Loucy (cell line): Measurements from ENCODE around the gene TBC1D3G.
"Not testable (repeated sequence)": the region's sequence is repeated elsewhere in the genome, so short reads cannot be mapped to it uniquely, and the experiment has no call there.

Experiments
- H2AFZ ChIP-seq: fragments of 200-600 bp; sonication (generic); 2 replicates; pipeline ENCODE4 v1.6.0; 2016; ENCODE audit warnings: antibody characterized with exemption, mild to moderate bottlenecking, low read length, moderate library complexity
- H3F3A ChIP-seq: fragments of 200-600 bp; 2 replicates; pipeline ENCODE4 v1.6.0; 2016; ENCODE audit warnings: antibody characterized with exemption, low read depth, mild to moderate bottlenecking
- H3K27me3 ChIP-seq: fragments of 200-600 bp; sonication (generic); 2 replicates; pipeline ENCODE4 v1.6.1; 2014; ENCODE audit warnings: low read length, mild to moderate bottlenecking; ENCODE audit not compliant: insufficient read depth, poor library complexity, severe bottlenecking
- H3K36me3 ChIP-seq: fragments of 200-600 bp; sonication (generic); 2 replicates; pipeline ENCODE4 v1.6.1; 2016; ENCODE audit warnings: low read length; ENCODE audit not compliant: insufficient read depth
- H3K4me1 ChIP-seq: fragments of 200-600 bp; sonication (generic); 2 replicates; pipeline ENCODE4 v1.5.1; 2014; ENCODE audit warnings: low read length, mild to moderate bottlenecking; ENCODE audit not compliant: insufficient read depth, poor library complexity, severe bottlenecking
- H3K4me2 ChIP-seq: fragments of 200-600 bp; sonication (generic); 2 replicates; pipeline ENCODE4 v1.6.0; 2014; ENCODE audit warnings: antibody characterized with exemption, low read length, low read depth, mild to moderate bottlenecking; ENCODE audit not compliant: poor library complexity, severe bottlenecking
- H3K4me3 ChIP-seq: fragments of 200-600 bp; sonication (generic); 2 replicates; pipeline ENCODE4 v1.5.1; 2014; ENCODE audit warnings: low read length, mild to moderate bottlenecking, mixed read lengths; ENCODE audit not compliant: poor library complexity, severe bottlenecking
- H3K79me2 ChIP-seq: fragments of 200-600 bp; sonication (generic); 2 replicates; pipeline ENCODE4 v1.6.1; 2014; ENCODE audit warnings: low read length; ENCODE audit not compliant: insufficient read depth
- H3K9ac ChIP-seq: fragments of 200-600 bp; sonication (generic); 2 replicates; pipeline ENCODE4 v1.6.0; 2014; ENCODE audit warnings: mild to moderate bottlenecking, low read depth, low read length, moderate library complexity; ENCODE audit not compliant: poor library complexity, severe bottlenecking
- H3K9me2 ChIP-seq: fragments of 200-600 bp; sonication (generic); replicated peaks from 2 replicates; pipeline ENCODE4 v1.6.1; 2016; ENCODE audit warnings: low read depth, low read length, mixed read lengths
- H3K9me3 ChIP-seq: fragments of 200-600 bp; sonication (generic); 2 replicates; pipeline ENCODE4 v1.6.1; 2014; ENCODE audit warnings: mild to moderate bottlenecking, antibody characterized with exemption, low read length, low read depth; ENCODE audit not compliant: insufficient read depth
- H4K20me1 ChIP-seq: fragments of 200-600 bp; sonication (generic); 2 replicates; pipeline ENCODE4 v1.6.0; 2014; ENCODE audit warnings: antibody characterized with exemption, low read length, mild to moderate bottlenecking; ENCODE audit not compliant: insufficient read depth, poor library complexity, severe bottlenecking

Gene TBC1D3G

GRCh38 chr17:36323584-36323983, at the start of gene TBC1D3G:
TSS of gene TBC1D3G (plus strand) at chr17:36323884. CDS start at chr17:36325412, 1,528 bp downstream.
- H3K27me3 ChIP-seq: not testable (repeated sequence)

GRCh38 chr17:36283256-36283655, 40.4 kb upstream of the TBC1D3G start:
- H3K36me3 ChIP-seq, H3K9ac ChIP-seq, H3K4me1 ChIP-seq, H4K20me1 ChIP-seq, H3K4me2 ChIP-seq, H3K27me3 ChIP-seq, H3K9me2 ChIP-seq, H3K9me3 ChIP-seq, H3K4me3 ChIP-seq, H3F3A ChIP-seq, H3K79me2 ChIP-seq, H2AFZ ChIP-seq: not testable (repeated sequence)

More at GRCh38 chr17:36323584-36323983, at the start of gene TBC1D3G:
- H3K9me2 ChIP-seq, H3F3A ChIP-seq, H3K4me1 ChIP-seq, H3K9ac ChIP-seq, H2AFZ ChIP-seq, H3K4me3 ChIP-seq, H3K4me2 ChIP-seq, H4K20me1 ChIP-seq, H3K79me2 ChIP-seq, H3K36me3 ChIP-seq, H3K9me3 ChIP-seq: not testable (repeated sequence)

DNA sequence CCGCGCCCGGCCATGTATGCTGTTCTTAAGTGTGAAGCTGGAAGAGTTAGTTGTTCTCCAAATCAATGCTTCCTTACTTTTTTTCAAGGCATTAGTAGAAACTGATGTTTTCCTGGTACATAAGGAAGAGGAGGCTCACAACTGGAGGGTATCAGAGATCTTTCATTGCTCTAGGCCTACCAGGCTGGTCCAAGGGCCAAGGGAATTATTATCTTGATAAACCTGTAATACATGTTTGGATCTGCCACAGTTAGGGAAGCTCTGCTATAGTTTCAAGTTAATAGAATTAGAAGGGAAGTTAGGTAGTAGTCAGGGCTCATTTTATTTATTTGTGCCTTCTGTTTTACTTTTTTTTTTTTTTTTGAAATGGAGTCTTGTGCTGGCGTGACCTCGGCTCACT, 39.5 kb upstream of the TBC1D3G start:
- H4K20me1 ChIP-seq, H3K4me1 ChIP-seq, H3K79me2 ChIP-seq: not testable (repeated sequence)

GRCh38 chr17:36289965-36290612, 33.6 kb upstream of the TBC1D3G start:
- H3K9ac ChIP-seq, H3K79me2 ChIP-seq, H3K9me2 ChIP-seq, H3K9me3 ChIP-seq, H4K20me1 ChIP-seq, H3F3A ChIP-seq, H2AFZ ChIP-seq, H3K4me2 ChIP-seq, H3K36me3 ChIP-seq, H3K4me1 ChIP-seq, H3K27me3 ChIP-seq, H3K4me3 ChIP-seq: not testable (repeated sequence)

More for the DNA sequence above, 39.5 kb upstream of the TBC1D3G start:
- H3F3A ChIP-seq, H3K4me3 ChIP-seq, H3K4me2 ChIP-seq, H3K27me3 ChIP-seq, H2AFZ ChIP-seq, H3K9me2 ChIP-seq, H3K9ac ChIP-seq, H3K36me3 ChIP-seq, H3K9me3 ChIP-seq: not testable (repeated sequence)

DNA sequence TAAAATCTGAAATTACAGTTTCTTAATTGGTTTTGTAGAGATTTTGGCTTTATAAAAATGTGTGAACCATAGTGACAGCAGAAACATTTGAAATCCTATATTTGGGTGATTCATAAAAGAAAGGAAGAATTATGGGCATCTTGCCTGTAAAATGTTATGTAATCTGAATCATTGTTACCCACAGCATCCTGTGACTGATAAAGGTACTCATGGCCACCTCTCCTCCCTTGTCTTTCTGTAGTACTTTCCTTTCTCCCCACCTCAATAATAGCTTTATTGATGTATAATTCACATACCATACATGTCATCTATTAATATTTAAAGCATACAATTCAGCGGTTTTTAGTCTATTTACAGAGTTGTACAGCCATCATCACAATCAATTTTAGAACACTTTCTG, 28.5 kb upstream of the TBC1D3G start:
- H3K9me3 ChIP-seq, H3F3A ChIP-seq, H4K20me1 ChIP-seq, H3K4me1 ChIP-seq, H3K9me2 ChIP-seq, H3K4me2 ChIP-seq, H3K9ac ChIP-seq, H3K27me3 ChIP-seq, H3K4me3 ChIP-seq, H3K79me2 ChIP-seq, H3K36me3 ChIP-seq, H2AFZ ChIP-seq: not testable (repeated sequence)

- not testable (repeated sequence) for H3F3A ChIP-seq, H2AFZ ChIP-seq, H3K79me2 ChIP-seq, H3K9me2 ChIP-seq, H4K20me1 ChIP-seq, H3K9ac ChIP-seq, H3K27me3 ChIP-seq, H3K4me2 ChIP-seq, H3K4me3 ChIP-seq, H3K4me1 ChIP-seq, H3K9me3 ChIP-seq, H3K36me3 ChIP-seq
Observed at GRCh38 chr17:36315736-36316135, 7.9 kb upstream of the TBC1D3G start.

- H3K9me3 ChIP-seq, H3K4me2 ChIP-seq, H3K4me1 ChIP-seq, H3K4me3 ChIP-seq, H3K9me2 ChIP-seq, H3K9ac ChIP-seq, H3F3A ChIP-seq, H4K20me1 ChIP-seq, H3K36me3 ChIP-seq, H3K27me3 ChIP-seq, H2AFZ ChIP-seq, H3K79me2 ChIP-seq: not testable (repeated sequence)
Observed at GRCh38 chr17:36362496-36362895, 38.8 kb downstream of the TBC1D3G start.
